Right forelimb (tissue), 1 donor: ENCODE results near the gene ST8SIA5.

Experiments used
- DNase-seq: peaks from one replicate; pipeline ENCODE4 v3.0.0-alpha.2; 2018

Gene ST8SIA5

GRCh38 chr18:46663539-46663938 is 93.3 kb downstream of the ST8SIA5 start:
- no peak for DNase-seq

GRCh38 chr18:46660957-46661749 is 95.7 kb downstream of the ST8SIA5 start:
- no peak for DNase-seq

GRCh38 chr18:46659484-46659883 is 97.4 kb downstream of the ST8SIA5 start:
- no peak for DNase-seq

- DNase-seq = no peak
Observed at GRCh38 chr18:46657115-46657955, 99.5 kb downstream of the ST8SIA5 start, which contains the start of gene LOXHD1. Gene LOXHD1, minus strand, starts transcription at chr18:46657220. Its CDS starts 187 bp downstream, at chr18:46657033.

- no peak for DNase-seq
Observed at GRCh38 chr18:46656326-46657114, 100.3 kb downstream of the ST8SIA5 start.

GRCh38 chr18:46652372-46652771 is 104.5 kb downstream of the ST8SIA5 start:
- DNase-seq = no peak

GRCh38 chr18:46650681-46651080 is 106.2 kb downstream of the ST8SIA5 start:
- no peak for DNase-seq

GRCh38 chr18:46649071-46649862 is 107.6 kb downstream of the ST8SIA5 start:
- DNase-seq = no peak

GRCh38 chr18:46646468-46646867 is 110.4 kb downstream of the ST8SIA5 start:
- no peak for DNase-seq

GRCh38 chr18:46642561-46642960 is 114.3 kb downstream of the ST8SIA5 start:
- no peak for DNase-seq

GRCh38 chr18:46641917-46642316 is 114.9 kb downstream of the ST8SIA5 start:
- DNase-seq = no peak

GRCh38 chr18:46639386-46639785 is 117.5 kb downstream of the ST8SIA5 start:
- DNase-seq = no peak

- DNase-seq = no peak
Observed at GRCh38 chr18:46636040-46636630, 120.7 kb downstream of the ST8SIA5 start.

GRCh38 chr18:46632401-46633071 is 124.3 kb downstream of the ST8SIA5 start:
- DNase-seq = no peak

GRCh38 chr18:46630991-46631390 is 125.9 kb downstream of the ST8SIA5 start:
- DNase-seq = no peak

- no peak for DNase-seq
Observed at GRCh38 chr18:46630160-46630559, 126.7 kb downstream of the ST8SIA5 start.

- no peak for DNase-seq
Observed at GRCh38 chr18:46629361-46629760, 127.5 kb downstream of the ST8SIA5 start.

- DNase-seq = no peak
Observed at GRCh38 chr18:46628206-46628605, 128.6 kb downstream of the ST8SIA5 start.

GRCh38 chr18:46627136-46627535 is 129.7 kb downstream of the ST8SIA5 start:
- no peak for DNase-seq

- no peak for DNase-seq
Observed at GRCh38 chr18:46625069-46625468, 131.8 kb downstream of the ST8SIA5 start.

GRCh38 chr18:46624127-46624526 is 132.7 kb downstream of the ST8SIA5 start:
- no peak for DNase-seq
